ENCODE data around the gene DLG2. TPM values are rescaled to one million over a fixed set of nuclear protein-coding genes. Genes with fewer than 3 reads are reported as not detected.

The DLG2 gene
- total and polyA plus RNA-seq, 11 donors = 2.4 to 13.9 (median 7.1) TPM

GRCh38 chr11:83709434-83709833 is 1917.7 kb downstream of the DLG2 start:
- TF ChIP-seq POLR2A (IDR thresholded peaks at IDR 0.05) (no peak), CTCF (IDR thresholded peaks at IDR 0.05) (no peak)
- Histone ChIP-seq H3K27ac (no peak overlapping the region), H3K4me3 (no peak overlapping the region), H3K27me3 (no peaks in the 10 kb centered on the region), H3K36me3 (no peaks in the 10 kb centered on the region), H3K4me1 (no peaks in the 10 kb centered on the region), H3K9me3 (no peaks in the 10 kb centered on the region)
- ATAC-seq (no peak), DNase-seq (no peak)
- intact Hi-C loops (cut with DNase I) = no loop called here

- no peak for DNase-seq
- H3K27me3 ChIP-seq = no peaks in the 10 kb centered on the region
- H3K27ac ChIP-seq = no peak overlapping the region
- H3K36me3 ChIP-seq = no peaks in the 10 kb centered on the region
- 88 to 93% (median 89%) methylated on average over 6 of the region's 6 CpGs for WGBS, 4 donors
- no peak overlapping the region for H3K4me3 ChIP-seq
- intact Hi-C loops (cut with DNase I) = no loop called here
- no peaks in the 10 kb centered on the region for H3K4me1 ChIP-seq
- TF ChIP-seq POLR2A (IDR thresholded peaks at IDR 0.05) (no peak), CTCF (IDR thresholded peaks at IDR 0.05) (no peak)
- no peaks in the 10 kb centered on the region for H3K9me3 ChIP-seq
- ATAC-seq = no peak
These were observed 1920.6 kb downstream of the DLG2 start for GRCh38 chr11:83706566-83706965.

GRCh38 chr11:83702796-83703195 is 1924.3 kb downstream of the DLG2 start:
- H3K27me3 ChIP-seq = no peaks in the 10 kb centered on the region
- H3K9me3 ChIP-seq = no peaks in the 10 kb centered on the region
- ATAC-seq (no peak), DNase-seq (no peak)
- WGBS, 4 donors = 89 to 96% (median 92%) methylated on average over 2 of the region's 2 CpGs
- no peak overlapping the region for H3K4me3 ChIP-seq
- TF ChIP-seq POLR2A (IDR thresholded peaks at IDR 0.05) (no peak), CTCF (IDR thresholded peaks at IDR 0.05) (no peak)
- no peak overlapping the region for H3K27ac ChIP-seq
- H3K36me3 ChIP-seq = no peaks in the 10 kb centered on the region
- intact Hi-C loops (cut with DNase I) = no loop called here
- H3K4me1 ChIP-seq = no peaks in the 10 kb centered on the region

- no peak for ATAC-seq
- no peak for TF ChIP-seq CTCF (IDR thresholded peaks at IDR 0.05)
- TF ChIP-seq POLR2A (IDR thresholded peaks at IDR 0.05) = no peak
- Histone ChIP-seq H3K27ac (no peak overlapping the region), H3K27me3 (no peaks in the 10 kb centered on the region), H3K9me3 (no peaks in the 10 kb centered on the region), H3K4me3 (no peak overlapping the region), H3K4me1 (peaks cover 0 to 8% (median 0%) of the 10 kb centered on the region in 12 donors), H3K36me3 (no peaks in the 10 kb centered on the region)
- 91 to 99% (median 92%) methylated on average over 2 of the region's 2 CpGs for WGBS, 4 donors
- no peak for DNase-seq
- intact Hi-C loops (cut with DNase I) = no loop called here
These were observed 1929.6 kb downstream of the DLG2 start for GRCh38 chr11:83697518-83697917.
